H1 (cell line): ENCODE data around the gene HNF1A. TPM values are rescaled to one million over a fixed set of nuclear protein-coding genes. Genes with fewer than 3 reads are reported as not detected.
A peak's percentile ranks its signal among the peaks of the same experiment; 100 is the strongest.

Experiments
- CTCF ChIA-PET: fragments of 300-600 bp; sonication (Branson Sonifier 250); formaldehyde crosslinking; loops from one replicate; lab custom pipeline; 2021; ENCODE audit not compliant: partially characterized antibody; lab: Charles Lee
- POLR2A ChIA-PET: fragments of 300-600 bp; sonication (Branson Sonifier 250); formaldehyde crosslinking; loops from one replicate; lab custom pipeline; 2021; ENCODE audit warnings: inconsistent platforms; ENCODE audit not compliant: partially characterized antibody; lab: Charles Lee
- DNase-seq, 2 experiments: peaks; one replicate each; pipeline versions ENCODE4 v3.0.0 to v3.0.0-alpha.2; 2010 to 2022; ENCODE audit warnings: low spot score in 2 of 2, low read depth in 1 of 2, mixed read lengths in 1 of 2
- FAIRE-seq: peaks from 2 replicates; lab custom pipeline; 2011; peaks lifted over from hg19 to GRCh38; lab: Jason Lieb, UNC
- H2AFZ ChIP-seq: 2 replicates; pipeline ENCODE4 v1.8.1; 2012; ENCODE audit warnings: low read length, inconsistent platforms
- H2AK5ac ChIP-seq: 2 replicates; pipeline ENCODE4 v1.6.1; 2013; ENCODE audit warnings: low read depth, low read length
- H2BK120ac ChIP-seq: replicated peaks from 2 replicates; pipeline ENCODE3; 2013; ENCODE audit warnings: low read depth, low read length, inconsistent platforms
- H2BK12ac ChIP-seq: 2 replicates; pipeline ENCODE4 v1.6.1; 2013; ENCODE audit warnings: low read depth, low read length
- H2BK15ac ChIP-seq: 2 replicates; pipeline ENCODE4 v1.6.1; 2013; ENCODE audit warnings: low read length
- H2BK20ac ChIP-seq: 2 replicates; pipeline ENCODE4 v1.6.1; 2013; ENCODE audit warnings: low read length
- H2BK5ac ChIP-seq: 2 replicates; pipeline ENCODE4 v1.6.1; 2013; ENCODE audit warnings: low read depth, low read length
- H3K14ac ChIP-seq: 2 replicates; pipeline ENCODE4 v1.6.1; 2013; ENCODE audit warnings: inconsistent platforms; ENCODE audit not compliant: insufficient read length
- H3K18ac ChIP-seq: 2 replicates; pipeline ENCODE4 v1.6.1; 2013; ENCODE audit warnings: low read length; ENCODE audit errors: extremely low read depth
- H3K23ac ChIP-seq: 2 replicates; pipeline ENCODE4 v1.6.1; 2013; ENCODE audit warnings: inconsistent platforms; ENCODE audit not compliant: insufficient read length
- H3K23me2 ChIP-seq: 2 replicates; pipeline ENCODE4 v1.6.1; 2013; ENCODE audit warnings: low read depth, low read length
- H3K27ac ChIP-seq: 2 replicates; pipeline ENCODE4 v1.6.1; 2011; ENCODE audit warnings: low read depth, low read length, inconsistent platforms
- H3K27me3 ChIP-seq, 4 experiments: replicated peaks in 1 of 4; 1 replicate in 1 of 4; 2 replicates in 3 of 4; pipeline versions ENCODE4 v1.6.1 to v1.8.1; 2011 to 2013; ENCODE audit warnings: low read length in 3 of 4, mild to moderate bottlenecking in 3 of 4, inconsistent platforms in 2 of 4, mixed read lengths in 2 of 4, moderate library complexity in 1 of 4; ENCODE audit not compliant: control insufficient read depth in 3 of 4, insufficient read depth in 3 of 4; ENCODE audit errors: extremely low read depth in 1 of 4
- H3K36me3 ChIP-seq, 4 experiments: 2 replicates each; pipeline versions ENCODE4 v1.6.1 to v1.8.1; 2011 to 2013; ENCODE audit warnings: mild to moderate bottlenecking in 4 of 4, low read length in 3 of 4, moderate library complexity in 2 of 4, control low read depth in 1 of 4, inconsistent platforms in 1 of 4; ENCODE audit not compliant: insufficient read depth in 4 of 4, control insufficient read depth in 2 of 4
- H3K4ac ChIP-seq: replicated peaks from 2 replicates; pipeline ENCODE3; 2013; ENCODE audit warnings: low read length, low read depth, mixed read lengths, inconsistent platforms; ENCODE audit not compliant: insufficient read length
- H3K4me1 ChIP-seq, 4 experiments: replicated peaks in 1 of 4; 1 replicate in 1 of 4; 2 replicates in 3 of 4; pipeline versions ENCODE4 v1.6.1 to v1.8.1; 2011 to 2013; ENCODE audit warnings: low read length in 3 of 4, inconsistent platforms in 2 of 4, mixed read lengths in 1 of 4; ENCODE audit not compliant: insufficient read depth in 4 of 4, control insufficient read depth in 3 of 4
- H3K4me2 ChIP-seq, 2 experiments: 2 replicates each; pipeline versions ENCODE4 v1.6.1 to v1.8.1; 2011 to 2013; ENCODE audit warnings: low read depth in 2 of 2, low read length in 2 of 2, control low read depth in 1 of 2, inconsistent platforms in 1 of 2, mild to moderate bottlenecking in 1 of 2; ENCODE audit not compliant: insufficient read depth in 1 of 2
- H3K4me3 ChIP-seq, 4 experiments: fragments of 200-600, 300-600 bp in 1 of 4; sonication (generic), shearing (Covaris generic), sonication (Bioruptor Twin) in 1 of 4; 2 replicates each; pipeline versions ENCODE4 v1.5.1 to v1.8.1; 2011 to 2016; ENCODE audit warnings: low read length in 4 of 4, low read depth in 3 of 4, control low read depth in 2 of 4, inconsistent platforms in 2 of 4, mild to moderate bottlenecking in 2 of 4, mixed read lengths in 1 of 4, moderate library complexity in 1 of 4; ENCODE audit not compliant: insufficient read depth in 2 of 4; ENCODE audit errors: extremely low read depth in 1 of 4
- H3K56ac ChIP-seq: replicated peaks from 2 replicates; pipeline ENCODE3; 2013; ENCODE audit warnings: low read depth, mild to moderate bottlenecking, mixed read lengths, low read length, inconsistent platforms; ENCODE audit not compliant: insufficient read length
- H3K79me1 ChIP-seq: 2 replicates; pipeline ENCODE4 v1.6.1; 2013; ENCODE audit warnings: low read depth, low read length, control low read depth
- H3K79me2 ChIP-seq, 2 experiments: 2 replicates each; pipeline versions ENCODE4 v1.6.1 to v1.8.1; 2012 to 2013; ENCODE audit warnings: low read length in 2 of 2, mild to moderate bottlenecking in 2 of 2, inconsistent platforms in 1 of 2; ENCODE audit not compliant: insufficient read depth in 2 of 2, control insufficient read depth in 1 of 2
- H3K9ac ChIP-seq, 4 experiments: replicated peaks in 1 of 4; 1 replicate in 1 of 4; 2 replicates in 3 of 4; pipeline versions ENCODE4 v1.6.1 to v1.8.1; 2011 to 2013; ENCODE audit warnings: low read depth in 3 of 4, low read length in 3 of 4, control low read depth in 2 of 4, mild to moderate bottlenecking in 2 of 4, moderate library complexity in 2 of 4, inconsistent platforms in 1 of 4; ENCODE audit errors: extremely low read depth in 1 of 4
- H3K9me3 ChIP-seq, 2 experiments: 2 replicates each; pipeline versions ENCODE4 v1.6.1 to v1.8.1; 2012 to 2013; ENCODE audit warnings: mild to moderate bottlenecking in 2 of 2, moderate library complexity in 2 of 2, control low read depth in 1 of 2, inconsistent platforms in 1 of 2, low read depth in 1 of 2, low read length in 1 of 2, mixed read lengths in 1 of 2; ENCODE audit not compliant: insufficient read depth in 2 of 2
- H4K20me1 ChIP-seq, 2 experiments: replicated peaks in 1 of 2; 2 replicates each; pipeline versions ENCODE3 to v1.8.1; 2011 to 2013; ENCODE audit warnings: inconsistent platforms in 2 of 2, low read length in 2 of 2, mild to moderate bottlenecking in 1 of 2; ENCODE audit not compliant: insufficient read depth in 2 of 2, control insufficient read depth in 1 of 2
- H4K5ac ChIP-seq: 2 replicates; pipeline ENCODE4 v1.6.1; 2013; ENCODE audit warnings: low read length, low read depth, mixed read lengths, inconsistent platforms; ENCODE audit not compliant: insufficient read length
- H4K8ac ChIP-seq: 2 replicates; pipeline ENCODE4 v1.8.0; 2013; ENCODE audit warnings: mild to moderate bottlenecking, moderate library complexity, low read length, inconsistent platforms; ENCODE audit not compliant: insufficient read depth; ENCODE audit errors: extremely low read depth
- H4K91ac ChIP-seq: replicated peaks from 2 replicates; pipeline ENCODE3; 2013; ENCODE audit warnings: low read length, mixed read lengths, inconsistent platforms; ENCODE audit not compliant: insufficient read length
- CTCF ChIP-seq, 3 experiments: IDR thresholded peaks; 1 replicate in 2 of 3; 2 replicates in 1 of 3; pipeline versions ENCODE4 v1.5.1 to v1.6.1; 2011; ENCODE audit warnings: low read length in 3 of 3, mild to moderate bottlenecking in 3 of 3, inconsistent platforms in 2 of 3, low read depth in 1 of 3, moderate library complexity in 1 of 3; ENCODE audit not compliant: insufficient read depth in 1 of 3; ENCODE audit errors: control extremely low read depth in 1 of 3
- RNF2 ChIP-seq: fragments of 200-900, 300-1000 bp; sonication (generic); IDR thresholded peaks from 2 replicates; pipeline ENCODE4 v1.7.1; 2016; ENCODE audit warnings: borderline replicate concordance, low read depth, mild to moderate bottlenecking, antibody characterized with exemption, low read length; ENCODE audit not compliant: poor library complexity, severe bottlenecking; ENCODE audit errors: missing control alignments
- SIN3A ChIP-seq, 2 experiments: IDR thresholded peaks in 1 of 2; conservative IDR thresholded peaks in 1 of 2; 2 replicates each; pipeline ENCODE4 v1.6.1; 2011 to 2012; ENCODE audit warnings: low read length in 2 of 2, improper control_type of control experiment in 1 of 2, low read depth in 1 of 2, mild to moderate bottlenecking in 1 of 2
- TCF12 ChIP-seq: IDR thresholded peaks from 2 replicates; pipeline ENCODE4 v1.6.1; 2011; ENCODE audit warnings: low read depth, mild to moderate bottlenecking, low read length
- YY1 ChIP-seq: IDR thresholded peaks from 2 replicates; pipeline ENCODE4 v1.6.1; 2011; ENCODE audit warnings: low read depth, mild to moderate bottlenecking, low read length
- ZNF274 ChIP-seq: IDR thresholded peaks from 2 replicates; pipeline ENCODE4 v1.7.0; 2012; ENCODE audit warnings: low read length, borderline replicate concordance; ENCODE audit errors: extremely low read depth
- WGBS, 2 experiments: shearing (Covaris generic) in 1 of 2; methylation state at CpG; one replicate each; pipeline versions ENCODE4 v1.1.6 to v1.1.7; 2013 to 2015; ENCODE audit warnings: low lambda C conversion rate in 2 of 2, mixed read lengths in 2 of 2, inconsistent platforms in 1 of 2, low coverage in 1 of 2, missing lambda C conversion rate in 1 of 2; ENCODE audit not compliant: insufficient replicate concordance in 2 of 2, insufficient coverage in 1 of 2, insufficient read length in 1 of 2; ENCODE audit errors: extremely low coverage in 1 of 2, missing lambda C conversion rate in 1 of 2; 5-methylcytosine and 5-hydroxymethylcytosine counted together
- polyA plus RNA-seq, 7 experiments: library from polyadenylated mRNA; depleted of rRNA in 3 of 7; stranded (reverse) in 5 of 7; unstranded in 2 of 7; fragments of >200 nt in 5 of 7; fragments of 200-250 nt in 2 of 7; gene quantifications; 1 replicate in 5 of 7; 2 replicates in 1 of 7; 4 replicates in 1 of 7; pipeline versions ENCODE4 v1.2.1 to v1.2.3, GENCODE V29; 2011 to 2013; ENCODE audit warnings: missing spikeins in 2 of 7, mixed read lengths in 2 of 7
- total RNA-seq: library from RNA; stranded (reverse); fragmentation: NEBNext Ultra II Directional; extraction: Animal tissue kit (Norgen Biotek cat#: 25700); gene quantifications from 2 replicates; pipeline ENCODE4 v1.2.1, GENCODE V29; 2021

HNF1A gene
- total and polyA plus RNA-seq, 2 of the 8 experiments (the other 6 are each of a cell fraction or from before 2014, with no cell fraction given) = not detected

DNA sequence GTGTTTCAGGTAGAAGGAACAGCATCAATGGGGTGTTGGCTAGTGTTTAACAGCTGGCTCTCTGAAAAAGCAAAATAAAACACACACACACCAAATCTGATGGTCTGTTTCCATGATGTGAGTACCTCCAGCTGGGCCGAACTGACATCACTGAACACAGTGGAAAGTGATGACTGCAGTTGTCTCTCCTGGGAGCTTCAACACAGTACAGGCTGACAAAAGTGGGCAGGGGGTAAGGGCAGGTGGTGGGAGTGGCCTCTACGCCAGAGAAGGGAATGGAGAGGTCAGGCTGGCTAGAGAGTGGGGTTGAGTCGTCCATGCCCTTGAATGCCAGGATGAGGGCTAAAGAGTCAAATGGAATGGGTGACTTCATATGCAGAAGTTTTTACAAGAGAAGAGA, 8.0 kb upstream of the HNF1A start:
- no peak overlapping the region for H2BK5ac ChIP-seq
- H2AFZ ChIP-seq = no peak overlapping the region; the same call in 1 of the 2 replicates
- H2AK5ac ChIP-seq = no peak overlapping the region
- H3K18ac ChIP-seq = no peak overlapping the region
- no peak overlapping the region for H2BK12ac ChIP-seq
- no peak overlapping the region for H3K56ac ChIP-seq
- no peaks in the 10 kb centered on the region for H3K9me3 ChIP-seq
- H3K4me1 ChIP-seq = peaks cover 0 to 3% (median 2%) of the 10 kb centered on the region in 4 experiments; a peak in 4 of 7 replicates
- H3K23me2 ChIP-seq = no peaks in the 10 kb centered on the region
- 81% methylated on average over 3 of the region's 3 CpGs; no CpG with 5 or more reads in 1 of the 2 experiments for WGBS, 2 experiments
- no peak overlapping the region for H2BK20ac ChIP-seq
- no peak overlapping the region for H3K14ac ChIP-seq
- H3K4ac ChIP-seq = no peak overlapping the region
- no peaks in the 10 kb centered on the region for H3K36me3 ChIP-seq
- FAIRE-seq = peak; percentile 24
- no peaks in the 10 kb centered on the region for H3K27me3 ChIP-seq
- H3K79me2 ChIP-seq = no peaks in the 10 kb centered on the region
- H3K79me1 ChIP-seq = no peaks in the 10 kb centered on the region
- no peak overlapping the region for H3K4me2 ChIP-seq
- H2BK120ac ChIP-seq = no peak overlapping the region
- no peak overlapping the region for H4K5ac ChIP-seq
- TF ChIP-seq ZNF274 = no peak
- no peak for TF ChIP-seq TCF12
- no peak for TF ChIP-seq RNF2
- TF ChIP-seq YY1 = no peak
- no peak for TF ChIP-seq SIN3A (conservative IDR thresholded peaks at IDR 0.05 in 1 of 2, IDR thresholded peaks at IDR 0.05 in 1 of 2; ENCODE audit: low read depth in 1 of 2, low read length in 2 of 2)
- TF ChIP-seq CTCF (IDR thresholded peaks at IDR 0.05; ENCODE audit: control extremely low read depth in 1 of 3, insufficient read depth in 1 of 3, low read depth in 1 of 3, low read length in 3 of 3) = no peak
- ChIA-PET POLR2A (no interaction called here), CTCF (interaction anchor here (0.6 to 3.5 kb wide), 12 partner anchors 10 to 321 kb away, joined by 3 to 34 read pairs (median 7); no protein-coding TSS in a partner anchor)
- H3K9ac ChIP-seq = no peak overlapping the region
- H3K23ac ChIP-seq = no peak overlapping the region
- H2BK15ac ChIP-seq = no peak overlapping the region
- no peak overlapping the region for H3K27ac ChIP-seq
- no peak for DNase-seq
- H4K20me1 ChIP-seq = no peaks in the 10 kb centered on the region
- no peak overlapping the region for H4K91ac ChIP-seq
- no peak overlapping the region for H3K4me3 ChIP-seq
- H4K8ac ChIP-seq = no peak overlapping the region
